Keratinocyte (primary cell): Measurements from ENCODE around the gene CD244. TPM values are rescaled to one million over a fixed set of nuclear protein-coding genes. Genes with fewer than 3 reads are reported as not detected.
A peak's percentile ranks its signal among the peaks of the same experiment; 100 is the strongest.

Experiments
- DNase-seq: peaks from one replicate; pipeline ENCODE4 v3.0.0-alpha.2; 2011; ENCODE audit warnings: low read depth, missing footprints, low spot score
- FAIRE-seq: peaks from 2 replicates; lab custom pipeline; 2011; peaks lifted over from hg19 to GRCh38; lab: Jason Lieb, UNC
- H2AFZ ChIP-seq: 2 replicates; pipeline ENCODE4 v1.6.0; 2012; ENCODE audit warnings: low read length, control low read depth, inconsistent platforms; ENCODE audit not compliant: control insufficient read depth
- H3K27ac ChIP-seq: 2 replicates; pipeline ENCODE4 v1.5.1; 2011; ENCODE audit warnings: low read length; ENCODE audit not compliant: control insufficient read depth, insufficient read depth
- H3K27me3 ChIP-seq: 3 replicates; pipeline ENCODE4 v1.6.0; 2011; ENCODE audit warnings: low read length; ENCODE audit not compliant: control insufficient read depth, insufficient read depth; ENCODE audit errors: extremely low read depth
- H3K36me3 ChIP-seq, 2 experiments: 2 replicates in 1 of 2; 3 replicates in 1 of 2; pipeline ENCODE4 v1.5.1; 2011; ENCODE audit warnings: low read length in 2 of 2, mild to moderate bottlenecking in 1 of 2; ENCODE audit not compliant: control insufficient read depth in 2 of 2, insufficient read depth in 2 of 2; ENCODE audit errors: extremely low read depth in 1 of 2
- H3K4me1 ChIP-seq: 3 replicates; pipeline ENCODE4 v1.5.1; 2011; ENCODE audit warnings: low read length; ENCODE audit not compliant: control insufficient read depth, insufficient read depth; ENCODE audit errors: extremely low read depth
- H3K4me2 ChIP-seq: 3 replicates; pipeline ENCODE4 v1.6.0; 2011; ENCODE audit warnings: low read depth, low read length; ENCODE audit not compliant: control insufficient read depth, insufficient read depth; ENCODE audit errors: extremely low read depth
- H3K4me3 ChIP-seq, 3 experiments: fragments of 200-600 bp in 1 of 3; sonication (generic) in 1 of 3; 2 replicates in 2 of 3; 3 replicates in 1 of 3; pipeline ENCODE4 v1.5.1; 2011 to 2016; ENCODE audit warnings: low read length in 3 of 3, mild to moderate bottlenecking in 3 of 3, control low read depth in 2 of 3, inconsistent platforms in 1 of 3, low read depth in 1 of 3, mixed read lengths in 1 of 3, mixed run types in 1 of 3, moderate library complexity in 1 of 3; ENCODE audit not compliant: control insufficient read depth in 2 of 3, insufficient read depth in 2 of 3; ENCODE audit errors: extremely low read depth in 1 of 3
- H3K79me2 ChIP-seq: 2 replicates; pipeline ENCODE4 v1.6.0; 2012; ENCODE audit warnings: low read length; ENCODE audit not compliant: control insufficient read depth, insufficient read depth
- H3K9ac ChIP-seq: 3 replicates; pipeline ENCODE4 v1.6.0; 2011; ENCODE audit warnings: low read length; ENCODE audit not compliant: control insufficient read depth, insufficient read depth; ENCODE audit errors: extremely low read depth
- H3K9me1 ChIP-seq: 3 replicates; pipeline ENCODE4 v1.6.0; 2011; ENCODE audit warnings: low read length; ENCODE audit not compliant: control insufficient read depth, insufficient read depth; ENCODE audit errors: extremely low read depth
- H3K9me3 ChIP-seq: 2 replicates; pipeline ENCODE4 v1.5.1; 2012; ENCODE audit warnings: low read depth, low read length; ENCODE audit not compliant: control insufficient read depth
- H4K20me1 ChIP-seq: 3 replicates; pipeline ENCODE4 v1.6.0; 2011; ENCODE audit warnings: low read length; ENCODE audit not compliant: control insufficient read depth, insufficient read depth; ENCODE audit errors: extremely low read depth
- EZH2 ChIP-seq: IDR thresholded peaks from one replicate; pipeline ENCODE4 v1.6.1; 2012; ENCODE audit warnings: inconsistent platforms, mild to moderate bottlenecking, low read length, moderate library complexity
- dilution Hi-C: fragments of 300-500 bp; cut with MboI; formaldehyde crosslinking; loops from one replicate; pipeline ENCODE4 v1.7.0; 2020; ENCODE audit warnings: low sequenced_read_pairs; ENCODE audit not compliant: extremely low pct_ligation_motif_present
- polyA plus RNA-seq, 5 experiments: library from polyadenylated mRNA; depleted of rRNA in 3 of 5; stranded (reverse) in 3 of 5; stranded (forward) in 1 of 5; unstranded in 1 of 5; fragments of >200 nt; gene quantifications; 1 replicate in 1 of 5; 2 replicates in 3 of 5; 3 replicates in 1 of 5; pipeline versions ENCODE4 v1.2.1 to v1.2.3, GENCODE V29; 2011 to 2012; ENCODE audit warnings: missing spikeins in 2 of 5, low read depth in 1 of 5, low replicate concordance in 1 of 5
- TF ChIP-seq, protein P1 (sequence below), 3 experiments: IDR thresholded peaks in 1 of 3; conservative IDR thresholded peaks in 1 of 3; optimal IDR thresholded peaks in 1 of 3; 2 replicates in 2 of 3; 3 replicates in 1 of 3; pipeline versions ENCODE3 to v1.5.1; 2011; ENCODE audit warnings: low read length in 3 of 3, mild to moderate bottlenecking in 3 of 3, moderate library complexity in 2 of 3, control low read depth in 1 of 3, inconsistent platforms in 1 of 3; ENCODE audit not compliant: insufficient read depth in 2 of 3; ENCODE audit errors: extremely low read depth in 1 of 3

Gene CD244
- polyA plus RNA-seq, 1 donor (not counting 4 experiments of a cell fraction or from before 2014, with no cell fraction given), result not detected

DNA sequence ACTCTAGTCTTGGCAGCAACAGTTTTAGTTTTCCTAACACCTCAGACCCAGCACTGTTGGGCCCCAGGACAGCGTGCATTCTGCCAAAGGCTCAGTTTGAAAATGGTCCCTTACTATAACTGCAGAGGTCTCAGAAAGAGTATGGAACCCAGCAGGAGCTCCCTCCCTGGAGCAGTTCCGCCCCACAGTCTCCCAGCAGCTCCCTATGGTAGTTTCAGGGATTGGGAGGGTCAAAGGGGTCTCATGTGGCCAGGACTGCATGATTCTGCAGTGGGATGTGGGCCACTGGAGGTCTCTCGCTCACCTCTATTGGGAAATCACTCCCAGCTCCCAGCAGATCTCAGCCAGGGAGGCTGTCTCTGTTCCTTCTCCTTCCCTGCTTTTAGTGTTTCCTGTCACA, 54.4 kb downstream of the CD244 start:
- H3K79me2 ChIP-seq, result no peaks in the 10 kb centered on the region
- H3K9ac ChIP-seq, result no peak overlapping the region
- no peaks in the 10 kb centered on the region for H3K9me3 ChIP-seq
- FAIRE-seq (no peak), DNase-seq (no peak)
- H3K9me1 ChIP-seq, result no peaks in the 10 kb centered on the region
- H3K4me2 ChIP-seq, result no peak overlapping the region
- TF ChIP-seq EZH2, result no peak
- TF ChIP-seq, protein P1, sequence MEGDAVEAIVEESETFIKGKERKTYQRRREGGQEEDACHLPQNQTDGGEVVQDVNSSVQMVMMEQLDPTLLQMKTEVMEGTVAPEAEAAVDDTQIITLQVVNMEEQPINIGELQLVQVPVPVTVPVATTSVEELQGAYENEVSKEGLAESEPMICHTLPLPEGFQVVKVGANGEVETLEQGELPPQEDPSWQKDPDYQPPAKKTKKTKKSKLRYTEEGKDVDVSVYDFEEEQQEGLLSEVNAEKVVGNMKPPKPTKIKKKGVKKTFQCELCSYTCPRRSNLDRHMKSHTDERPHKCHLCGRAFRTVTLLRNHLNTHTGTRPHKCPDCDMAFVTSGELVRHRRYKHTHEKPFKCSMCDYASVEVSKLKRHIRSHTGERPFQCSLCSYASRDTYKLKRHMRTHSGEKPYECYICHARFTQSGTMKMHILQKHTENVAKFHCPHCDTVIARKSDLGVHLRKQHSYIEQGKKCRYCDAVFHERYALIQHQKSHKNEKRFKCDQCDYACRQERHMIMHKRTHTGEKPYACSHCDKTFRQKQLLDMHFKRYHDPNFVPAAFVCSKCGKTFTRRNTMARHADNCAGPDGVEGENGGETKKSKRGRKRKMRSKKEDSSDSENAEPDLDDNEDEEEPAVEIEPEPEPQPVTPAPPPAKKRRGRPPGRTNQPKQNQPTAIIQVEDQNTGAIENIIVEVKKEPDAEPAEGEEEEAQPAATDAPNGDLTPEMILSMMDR (optimal IDR thresholded peaks at IDR 0.05 in 1 of 3, IDR thresholded peaks at IDR 0.05 in 1 of 3, conservative IDR thresholded peaks at IDR 0.05 in 1 of 3; ENCODE audit: extremely low read depth in 1 of 3, insufficient read depth in 2 of 3, low read length in 3 of 3), result no peak
- H2AFZ ChIP-seq, result no peak overlapping the region
- no peak overlapping the region for H3K4me3 ChIP-seq
- no peaks in the 10 kb centered on the region for H3K36me3 ChIP-seq
- H3K27me3 ChIP-seq, result no peaks in the 10 kb centered on the region
- peaks cover 11% of the 10 kb centered on the region for H3K4me1 ChIP-seq
- dilution Hi-C loops, result no loop called here
- H4K20me1 ChIP-seq, result no peaks in the 10 kb centered on the region
- no peak overlapping the region for H3K27ac ChIP-seq

DNA sequence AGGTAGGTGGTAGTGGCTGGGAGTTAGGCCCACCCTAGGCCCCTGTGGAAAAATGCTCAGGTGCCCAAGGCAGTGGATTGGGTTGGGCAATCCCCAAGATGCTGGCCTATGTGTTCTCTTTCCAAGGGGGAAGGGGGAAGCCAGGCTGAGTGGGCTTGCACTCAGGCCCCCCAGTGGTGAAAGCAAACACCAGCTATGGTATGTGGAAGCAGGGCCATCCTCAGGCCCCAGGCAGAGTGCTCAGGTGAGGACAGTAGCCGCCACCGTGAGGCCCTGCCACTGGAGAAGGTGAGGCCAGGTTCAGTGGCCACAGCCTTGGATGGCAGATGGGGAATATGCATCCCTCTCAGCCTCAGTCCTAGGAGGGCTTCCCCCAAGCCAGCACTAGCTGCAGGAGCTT, 54.9 kb downstream of the CD244 start:
- TF ChIP-seq, protein P1 (optimal IDR thresholded peaks at IDR 0.05 in 1 of 3, IDR thresholded peaks at IDR 0.05 in 1 of 3, conservative IDR thresholded peaks at IDR 0.05 in 1 of 3; ENCODE audit: extremely low read depth in 1 of 3, insufficient read depth in 2 of 3, low read length in 3 of 3), result peak in 1 of 3 experiments; percentile 2
- no peak for TF ChIP-seq EZH2
- Histone ChIP-seq H3K36me3 (no peaks in the 10 kb centered on the region), H3K4me3 (no peak overlapping the region), H3K27me3 (no peaks in the 10 kb centered on the region), H3K79me2 (no peaks in the 10 kb centered on the region), H4K20me1 (no peaks in the 10 kb centered on the region), H3K27ac (no peak overlapping the region), H3K4me1 (peaks cover 6% of the 10 kb centered on the region), H3K9ac (no peak overlapping the region), H3K4me2 (no peak overlapping the region), H3K9me3 (no peaks in the 10 kb centered on the region), H2AFZ (no peak overlapping the region), H3K9me1 (no peaks in the 10 kb centered on the region)
- FAIRE-seq (no peak), DNase-seq (no peak)
- dilution Hi-C loops, result no loop called here
